Occipital lobe (tissue), 3 donors: ENCODE measurements around the gene SPRR2B. TPM values are rescaled to one million over a fixed set of nuclear protein-coding genes. Genes with fewer than 3 reads are reported as not detected.
A peak's percentile ranks its signal among the peaks of the same experiment; 100 is the strongest.
"Not testable (repeated sequence)": the region's sequence is repeated elsewhere in the genome, so short reads cannot be mapped to it uniquely, and the experiment has no call there.

Experiments used
- DNase-seq: peaks from one replicate; lab custom pipeline; 2025; lab: John Stamatoyannopoulos, UW
- small RNA-seq: library from RNA; depleted of rRNA; stranded (forward); fragments of <200 nt; gene quantifications from one replicate; pipeline ENCODE3, GENCODE V24; 2014
- total RNA-seq: library from RNA; depleted of rRNA; stranded (reverse); fragments of >200 nt; gene quantifications from one replicate; pipeline ENCODE4 v1.2.3, GENCODE V29; 2014

The SPRR2B gene
- total RNA-seq, 1 donor from 2014 or later = not detected

- DNase-seq = no peak
Measured at GRCh38 chr1:153035211-153035610, 36.2 kb downstream of the SPRR2B start.

GRCh38 chr1:153032677-153033308 is 38.6 kb downstream of the SPRR2B start:
- DNase-seq = peak; percentile 10

GRCh38 chr1:153032073-153032472 is 39.3 kb downstream of the SPRR2B start:
- DNase-seq = no peak

- no peak for DNase-seq
Measured at GRCh38 chr1:153030895-153031294, 40.5 kb downstream of the SPRR2B start, which contains the start of gene SPRR1B. Gene SPRR1B (plus strand): TSS chr1:153031203. CDS start chr1:153032346, 1,143 bp downstream.

GRCh38 chr1:153028766-153029165 is 42.6 kb downstream of the SPRR2B start:
- no peak for DNase-seq

- DNase-seq = no peak
Measured at GRCh38 chr1:153025797-153026196, 45.6 kb downstream of the SPRR2B start.

GRCh38 chr1:153024413-153024812 is 47.0 kb downstream of the SPRR2B start:
- no peak for DNase-seq

- no peak for DNase-seq
Measured at GRCh38 chr1:153023109-153023508, 48.3 kb downstream of the SPRR2B start.

- DNase-seq = not testable (repeated sequence)
Measured at GRCh38 chr1:153022340-153022739, 49.1 kb downstream of the SPRR2B start.

- DNase-seq = not testable (repeated sequence)
Measured at GRCh38 chr1:153021829-153022228, 49.6 kb downstream of the SPRR2B start.

Small RNA genes lying within 50 kb of the gene (small RNA-seq; reads per million reads assigned to genes)
- not detected for gene AL356867.1

Other genes starting within 250 kb of the SPRR2B start
- gene LCE1A, start 244.1 kb downstream of the SPRR2B start, total RNA-seq = not detected
- not detected for gene LCE6A, start 228.8 kb downstream of the SPRR2B start, total RNA-seq
- not detected for gene LCE7A, start 211.6 kb downstream of the SPRR2B start, total RNA-seq
- not detected for gene SMCP, start 193.3 kb downstream of the SPRR2B start, total RNA-seq
- gene IVL, start 163.1 kb downstream of the SPRR2B start, total RNA-seq = not detected
- gene SPRR5, start 124.4 kb downstream of the SPRR2B start, total RNA-seq = not detected
- gene SPRR4, start 101.0 kb downstream of the SPRR2B start, total RNA-seq = not detected
- gene SPRR1A, start 87.5 kb downstream of the SPRR2B start, total RNA-seq = not detected
- 1.6 TPM for gene SPRR3, start 69.9 kb downstream of the SPRR2B start, total RNA-seq
- not detected for gene SPRR1B, start 40.4 kb downstream of the SPRR2B start, total RNA-seq
- not detected for gene SPRR2D, start 30.5 kb downstream of the SPRR2B start, total RNA-seq
- gene SPRR2A, start 14.1 kb downstream of the SPRR2B start, total RNA-seq = not detected
- gene SPRR2E, start 22.9 kb upstream of the SPRR2B start, total RNA-seq = not detected
- gene SPRR2F, start 41.9 kb upstream of the SPRR2B start, total RNA-seq = not detected
- not detected for gene SPRR2G, start 79.3 kb upstream of the SPRR2B start, total RNA-seq
- not detected for gene LELP1, start 131.8 kb upstream of the SPRR2B start, total RNA-seq
- not detected for gene PRR9, start 146.0 kb upstream of the SPRR2B start, total RNA-seq
- gene LORICRIN, start 188.1 kb upstream of the SPRR2B start, total RNA-seq = not detected
- gene PGLYRP3, start 241.3 kb upstream of the SPRR2B start, total RNA-seq = not detected